GM23338 (cell line): ENCODE data around the gene EIF4E. TPM values are rescaled to one million over a fixed set of nuclear protein-coding genes. Genes with fewer than 3 reads are reported as not detected.

Experiments
- ATAC-seq: fragments of 200-7000 bp; cut with Tn5 transposase; 3 replicates; pipeline ENCODE4 v1.9.1; 2020
- DNase-seq: peaks from one replicate; pipeline ENCODE4 v3.0.0-alpha.2; 2015; ENCODE audit warnings: low spot score
- H2AFZ ChIP-seq: fragments of 200-600 bp; sonication (generic); 2 replicates; pipeline ENCODE4 v1.8.0; 2016; ENCODE audit warnings: antibody characterized with exemption, mild to moderate bottlenecking, moderate library complexity
- H3F3A ChIP-seq: fragments of 200-600 bp; sonication (generic); replicated peaks from 2 replicates; pipeline ENCODE4 v1.8.0; 2017; ENCODE audit warnings: antibody characterized with exemption, mixed run types, low read depth
- H3K27ac ChIP-seq: fragments of 200-600 bp; sonication (generic); 2 replicates; pipeline ENCODE4 v1.6.1; 2016; ENCODE audit warnings: low read depth
- H3K27me3 ChIP-seq: fragments of 200-600 bp; sonication (generic); 2 replicates; pipeline ENCODE4 v1.8.0; 2016; ENCODE audit warnings: mild to moderate bottlenecking, mixed run types, moderate library complexity; ENCODE audit not compliant: insufficient read depth
- H3K36me3 ChIP-seq: fragments of 200-600 bp; sonication (generic); 2 replicates; pipeline ENCODE4 v1.8.0; 2016; ENCODE audit warnings: mild to moderate bottlenecking; ENCODE audit not compliant: insufficient read depth
- H3K4me1 ChIP-seq: fragments of 200-600 bp; sonication (generic); 2 replicates; pipeline ENCODE4 v1.8.0; 2016; ENCODE audit warnings: mild to moderate bottlenecking, moderate library complexity; ENCODE audit not compliant: insufficient read depth
- H3K4me2 ChIP-seq: fragments of 200-600 bp; sonication (generic); 2 replicates; pipeline ENCODE4 v1.7.1; 2017; ENCODE audit warnings: mixed run types
- H3K4me3 ChIP-seq: fragments of 200-600 bp; sonication (generic); 2 replicates; pipeline ENCODE4 v1.6.1; 2016; ENCODE audit warnings: mixed run types
- H3K79me2 ChIP-seq: fragments of 200-600 bp; sonication (generic); replicated peaks from 2 replicates; pipeline ENCODE4 v1.8.0; 2017; ENCODE audit warnings: mild to moderate bottlenecking; ENCODE audit not compliant: insufficient read depth
- H3K9me2 ChIP-seq: fragments of 200-600 bp; sonication (generic); 2 replicates; pipeline ENCODE4 v1.8.0; 2017; ENCODE audit not compliant: insufficient read depth
- H4K20me1 ChIP-seq: fragments of 200-600 bp; sonication (generic); replicated peaks from 2 replicates; pipeline ENCODE4 v1.8.0; 2017; ENCODE audit warnings: mild to moderate bottlenecking; ENCODE audit not compliant: insufficient read depth
- H3K27ac Mint-ChIP-seq: 2 replicates; pipeline ENCODE4 v1.8.0; 2020; ENCODE audit warnings: inconsistent platforms, mild to moderate bottlenecking, moderate library complexity, mixed read lengths
- H3K27me3 Mint-ChIP-seq: 3 replicates; pipeline ENCODE4 v1.8.0; 2022; ENCODE audit warnings: low read depth, mild to moderate bottlenecking, moderate library complexity, mixed read lengths, inconsistent platforms; ENCODE audit not compliant: insufficient read depth, poor library complexity
- H3K36me3 Mint-ChIP-seq: 3 replicates; pipeline ENCODE4 v1.8.0; 2021; ENCODE audit warnings: low read depth, mild to moderate bottlenecking, inconsistent platforms, moderate library complexity, mixed read lengths
- H3K4me1 Mint-ChIP-seq: 3 replicates; pipeline ENCODE4 v1.8.0; 2020; ENCODE audit warnings: mild to moderate bottlenecking, inconsistent platforms, mixed read lengths
- H3K4me3 Mint-ChIP-seq: 3 replicates; pipeline ENCODE4 v1.8.0; 2021; ENCODE audit warnings: moderate library complexity, mild to moderate bottlenecking, inconsistent platforms, mixed read lengths
- H3K9me3 Mint-ChIP-seq: 3 replicates; pipeline ENCODE4 v1.8.0; 2020; ENCODE audit warnings: moderate library complexity, mild to moderate bottlenecking, inconsistent platforms, mixed read lengths
- EZH2 ChIP-seq: fragments of 200-600 bp; sonication (generic); IDR thresholded peaks from one replicate; pipeline ENCODE4 v1.8.0; 2017; ENCODE audit warnings: antibody characterized with exemption, mild to moderate bottlenecking, low read depth; ENCODE audit not compliant: unreplicated experiment
- EZH2phosphoT487 ChIP-seq: fragments of 200-600 bp; sonication (generic); IDR thresholded peaks from one replicate; pipeline ENCODE4 v1.8.1; 2018; ENCODE audit warnings: antibody characterized with exemption; ENCODE audit not compliant: unreplicated experiment
- JUNB ChIP-seq: IDR thresholded peaks from one replicate; pipeline ENCODE4 v1.6.1; 2016; ENCODE audit warnings: antibody characterized with exemption; ENCODE audit not compliant: unreplicated experiment
- NANOG ChIP-seq: IDR thresholded peaks from 2 replicates; pipeline ENCODE4 v1.6.1; 2016; ENCODE audit warnings: antibody characterized with exemption, borderline replicate concordance
- POLR2AphosphoS5 ChIP-seq: IDR thresholded peaks from 2 replicates; pipeline ENCODE4 v1.6.1; 2016; ENCODE audit warnings: antibody characterized with exemption, low read depth
- STAT1 ChIP-seq: IDR thresholded peaks from one replicate; pipeline ENCODE4 v1.6.1; 2016; ENCODE audit warnings: antibody characterized with exemption; ENCODE audit not compliant: unreplicated experiment
- ZNF114 ChIP-seq: fragments of 250-450 bp; sonication (Bioruptor Pico); IDR thresholded peaks from 2 replicates; pipeline ENCODE4 v1.5.0; 2020; ENCODE audit warnings: mild to moderate bottlenecking, moderate library complexity
- ZNF331 ChIP-seq: fragments of 250-450 bp; sonication (Bioruptor Pico); IDR thresholded peaks from 2 replicates; pipeline ENCODE4 v1.5.0; 2020; ENCODE audit warnings: low read depth, mild to moderate bottlenecking, moderate library complexity
- polyA plus RNA-seq: library from polyadenylated mRNA; unstranded; fragments of >200 nt; fragmentation: Nextera tagmentation; extraction: Ambion mirVana; gene quantifications from 2 replicates; pipeline ENCODE4 v1.2.1, GENCODE V29; 2016
- total RNA-seq: library from RNA; depleted of rRNA; stranded (reverse); fragments of >200 nt; shearing (Covaris generic); gene quantifications from 2 replicates; pipeline ENCODE4 v1.2.3, GENCODE V29; 2014
- TF ChIP-seq, protein P1 (sequence below): IDR thresholded peaks from one replicate; pipeline ENCODE4 v1.6.1; 2018; ENCODE audit warnings: antibody characterized with exemption; ENCODE audit not compliant: unreplicated experiment

The EIF4E gene
- total and polyA plus RNA-seq, 2 experiments from 2014 or later, result 113 to 351 TPM

DNA sequence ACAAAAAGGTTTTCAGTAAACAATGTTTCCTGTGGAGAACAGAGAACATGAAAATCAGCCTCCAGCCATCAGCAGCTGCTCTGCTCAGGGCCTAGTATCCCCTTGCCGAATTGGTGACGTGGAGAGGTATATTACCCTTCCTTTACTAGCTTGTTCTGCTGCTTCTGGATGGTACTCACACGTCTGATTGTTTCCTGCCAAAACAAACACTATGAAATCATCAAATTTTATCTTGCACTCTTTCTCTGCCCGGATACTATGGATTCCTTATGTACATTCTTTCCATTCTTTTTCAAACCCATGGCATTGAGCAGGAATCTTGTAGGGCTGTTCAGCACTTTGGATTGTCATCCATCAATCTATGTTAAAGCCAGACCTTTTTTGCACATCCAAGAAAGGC, 47.8 kb upstream of the EIF4E start (continued):
- no peak for TF ChIP-seq POLR2AphosphoS5
- TF ChIP-seq JUNB, result no peak

DNA sequence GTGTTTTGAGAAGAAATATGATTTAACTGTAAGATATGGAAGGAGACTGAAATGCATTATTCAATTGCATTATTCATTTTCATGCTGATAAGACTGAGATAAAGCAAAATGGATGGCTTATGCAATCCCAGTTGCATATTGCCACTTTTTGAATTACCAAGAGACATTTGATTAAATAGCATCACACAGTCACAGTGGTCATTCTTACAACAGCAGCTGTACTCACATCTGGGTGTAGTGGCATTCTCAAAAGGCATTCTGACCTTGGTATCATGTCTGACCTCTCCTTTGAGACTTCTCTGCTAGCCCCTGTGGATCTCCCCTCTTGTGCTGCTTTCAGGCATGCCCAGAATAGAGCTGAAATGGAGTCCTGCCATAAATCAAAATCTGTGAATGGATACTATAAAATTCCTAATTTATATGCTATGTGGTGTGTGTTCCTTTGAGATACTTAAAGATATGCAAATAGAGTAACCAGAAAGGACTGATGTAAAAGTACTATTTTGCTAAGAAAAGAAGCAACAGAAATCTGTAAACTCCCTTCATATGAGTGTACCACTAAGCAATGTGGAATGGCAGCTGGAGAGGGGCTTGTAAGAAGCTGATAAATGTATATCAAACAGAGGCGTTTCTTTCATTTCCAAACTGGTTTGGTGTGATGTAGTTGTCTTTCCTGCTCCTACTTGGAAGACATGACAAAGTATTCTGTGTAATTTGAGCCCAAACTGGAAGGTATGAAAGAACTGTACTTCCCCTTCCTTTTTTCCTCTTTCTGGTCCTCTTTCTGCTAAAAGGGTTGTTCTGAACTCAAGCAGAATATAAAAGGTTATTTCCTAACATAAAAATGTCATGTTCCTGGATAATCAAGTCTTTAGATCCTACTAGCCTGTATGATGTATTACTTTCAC, 41.2 kb upstream of the EIF4E start:
- no peak overlapping the region for H3K27ac ChIP-seq
- Mint-ChIP-seq H3K27ac (peak overlapping the region; percentile 70; the same call in 1 of the 2 replicates), H3K36me3 (no peaks in the 10 kb centered on the region), H3K4me1 (peaks cover 16% of the 10 kb centered on the region), H3K4me3 (no peak overlapping the region), H3K27me3 (no peaks in the 10 kb centered on the region), H3K9me3 (no peaks in the 10 kb centered on the region)
- H3K9me2 ChIP-seq, result no peaks in the 10 kb centered on the region
- peaks cover 10% of the 10 kb centered on the region; the same call in 1 of the 2 replicates for H3K4me1 ChIP-seq
- H3F3A ChIP-seq, result no peaks in the 10 kb centered on the region
- H2AFZ ChIP-seq, result peak overlapping the region; percentile 4; the same call in 1 of the 2 replicates
- H4K20me1 ChIP-seq, result no peaks in the 10 kb centered on the region
- no peak overlapping the region for H3K4me3 ChIP-seq
- no peak overlapping the region for H3K4me2 ChIP-seq
- DNase-seq (peak; percentile 28), ATAC-seq (no peak)
- H3K36me3 ChIP-seq, result no peaks in the 10 kb centered on the region
- no peak for TF ChIP-seq EZH2phosphoT487
- no peak for TF ChIP-seq EZH2
- no peaks in the 10 kb centered on the region for H3K79me2 ChIP-seq
- no peaks in the 10 kb centered on the region for H3K27me3 ChIP-seq

GRCh38 chr4:98967786-98968329, 38.9 kb upstream of the EIF4E start:
- Histone ChIP-seq H3K27ac (no peak overlapping the region), H4K20me1 (no peaks in the 10 kb centered on the region), H2AFZ (peak overlapping the region; percentile 77; the same call in 1 of the 2 replicates), H3F3A (no peaks in the 10 kb centered on the region), H3K4me2 (no peak overlapping the region), H3K79me2 (no peaks in the 10 kb centered on the region), H3K4me1 (peaks cover 10% of the 10 kb centered on the region; the same call in 1 of the 2 replicates), H3K4me3 (no peak overlapping the region), H3K27me3 (no peaks in the 10 kb centered on the region), H3K9me2 (no peaks in the 10 kb centered on the region), H3K36me3 (no peaks in the 10 kb centered on the region)
- 0 out of 3 replicates have a peak, but pooled peaks cover 2% of the 10 kb centered on the region for H3K36me3 Mint-ChIP-seq
- DNase-seq (no peak), ATAC-seq (no peak)
- TF ChIP-seq JUNB (no peak), NANOG (no peak), EZH2phosphoT487 (no peak), ZNF331 (CRISPR knock-in tag) (no peak), STAT1 (no peak), ZNF114 (CRISPR knock-in tag) (no peak)
- TF ChIP-seq, protein P1, sequence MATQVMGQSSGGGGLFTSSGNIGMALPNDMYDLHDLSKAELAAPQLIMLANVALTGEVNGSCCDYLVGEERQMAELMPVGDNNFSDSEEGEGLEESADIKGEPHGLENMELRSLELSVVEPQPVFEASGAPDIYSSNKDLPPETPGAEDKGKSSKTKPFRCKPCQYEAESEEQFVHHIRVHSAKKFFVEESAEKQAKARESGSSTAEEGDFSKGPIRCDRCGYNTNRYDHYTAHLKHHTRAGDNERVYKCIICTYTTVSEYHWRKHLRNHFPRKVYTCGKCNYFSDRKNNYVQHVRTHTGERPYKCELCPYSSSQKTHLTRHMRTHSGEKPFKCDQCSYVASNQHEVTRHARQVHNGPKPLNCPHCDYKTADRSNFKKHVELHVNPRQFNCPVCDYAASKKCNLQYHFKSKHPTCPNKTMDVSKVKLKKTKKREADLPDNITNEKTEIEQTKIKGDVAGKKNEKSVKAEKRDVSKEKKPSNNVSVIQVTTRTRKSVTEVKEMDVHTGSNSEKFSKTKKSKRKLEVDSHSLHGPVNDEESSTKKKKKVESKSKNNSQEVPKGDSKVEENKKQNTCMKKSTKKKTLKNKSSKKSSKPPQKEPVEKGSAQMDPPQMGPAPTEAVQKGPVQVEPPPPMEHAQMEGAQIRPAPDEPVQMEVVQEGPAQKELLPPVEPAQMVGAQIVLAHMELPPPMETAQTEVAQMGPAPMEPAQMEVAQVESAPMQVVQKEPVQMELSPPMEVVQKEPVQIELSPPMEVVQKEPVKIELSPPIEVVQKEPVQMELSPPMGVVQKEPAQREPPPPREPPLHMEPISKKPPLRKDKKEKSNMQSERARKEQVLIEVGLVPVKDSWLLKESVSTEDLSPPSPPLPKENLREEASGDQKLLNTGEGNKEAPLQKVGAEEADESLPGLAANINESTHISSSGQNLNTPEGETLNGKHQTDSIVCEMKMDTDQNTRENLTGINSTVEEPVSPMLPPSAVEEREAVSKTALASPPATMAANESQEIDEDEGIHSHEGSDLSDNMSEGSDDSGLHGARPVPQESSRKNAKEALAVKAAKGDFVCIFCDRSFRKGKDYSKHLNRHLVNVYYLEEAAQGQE, result no peak
- H3K4me3 Mint-ChIP-seq, result no peak overlapping the region
- peaks cover 16% of the 10 kb centered on the region for H3K4me1 Mint-ChIP-seq
- no peaks in the 10 kb centered on the region for H3K9me3 Mint-ChIP-seq
- H3K27me3 Mint-ChIP-seq, result no peaks in the 10 kb centered on the region
- H3K27ac Mint-ChIP-seq, result no peak overlapping the region
